ENCODE measurements around the gene WDFY2.
"Not testable (repeated sequence)": the region's sequence is repeated elsewhere in the genome, so short reads cannot be mapped to it uniquely, and the experiment has no call there.

The WDFY2 gene

DNA sequence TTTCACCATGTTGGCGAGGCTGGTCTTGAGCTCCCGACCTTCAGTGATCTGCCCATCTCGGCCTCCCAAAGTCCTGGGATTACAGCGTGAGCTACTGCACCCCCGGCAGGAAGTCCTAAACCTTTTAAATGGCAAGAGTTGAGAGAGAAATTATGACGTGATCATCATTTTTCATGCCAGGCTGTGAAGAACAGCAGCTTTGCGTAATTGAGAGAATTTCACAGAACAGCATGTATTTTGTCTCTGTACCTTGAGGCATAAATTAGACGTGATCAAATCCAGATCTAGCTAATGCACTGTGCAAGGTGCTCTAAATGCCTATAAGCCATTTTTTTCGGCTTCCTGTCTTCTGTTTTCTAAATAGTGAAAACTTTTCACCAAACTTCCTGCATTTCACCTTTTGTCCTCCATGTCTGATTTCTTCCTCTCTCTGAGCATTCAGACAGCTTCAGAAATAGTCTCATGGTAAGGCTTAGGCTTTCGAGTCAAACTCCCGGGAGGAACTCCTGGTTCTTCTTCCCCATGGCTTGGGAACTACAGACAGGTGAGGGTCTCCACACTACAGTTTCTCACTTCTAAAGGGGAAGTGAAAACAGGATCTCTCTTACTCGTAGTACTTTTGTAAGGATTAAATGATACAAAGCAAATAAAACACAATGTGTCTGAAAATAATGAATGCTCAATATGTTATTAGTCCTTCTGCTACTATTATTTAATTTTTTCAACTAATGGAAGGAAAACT is 51.0 kb downstream of the WDFY2 start:
- DNase-seq, result no peak

- DNase-seq, result no peak
These were observed 52.2 kb downstream of the WDFY2 start for GRCh38 chr13:51636349-51636890.

- no peak for DNase-seq
These were observed 53.6 kb downstream of the WDFY2 start for GRCh38 chr13:51637852-51638215.

DNA sequence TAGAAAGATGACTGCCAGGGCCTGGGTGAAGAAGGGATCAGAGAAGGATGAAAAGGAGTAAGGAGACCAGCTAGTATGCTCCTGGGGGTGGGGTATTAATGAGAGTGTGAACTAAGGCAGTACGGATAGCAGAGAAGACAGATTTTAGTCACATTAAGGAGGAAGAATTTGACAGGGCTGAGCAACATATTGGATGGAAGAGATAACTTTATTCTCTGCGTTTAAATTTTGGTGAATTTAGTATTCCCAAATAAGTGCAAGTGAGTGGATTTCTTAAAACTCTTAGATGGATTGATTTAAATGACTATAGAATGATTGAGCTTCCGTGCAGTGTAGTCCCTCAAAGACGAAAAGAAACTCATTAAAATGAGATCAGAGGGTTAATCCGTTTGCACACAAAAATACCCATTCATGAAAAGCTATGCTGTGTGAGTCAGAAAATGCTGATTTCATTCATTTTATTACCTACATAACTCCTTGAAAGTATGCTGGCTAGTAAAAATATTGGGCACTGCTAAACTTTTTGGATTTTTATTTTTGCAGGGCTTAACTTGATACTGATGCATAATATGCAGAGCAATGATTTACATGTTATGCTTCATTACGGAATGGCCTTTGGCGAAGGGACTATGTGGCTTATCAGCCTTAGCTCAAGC is 54.1 kb downstream of the WDFY2 start:
- DNase-seq, result no peak

DNA sequence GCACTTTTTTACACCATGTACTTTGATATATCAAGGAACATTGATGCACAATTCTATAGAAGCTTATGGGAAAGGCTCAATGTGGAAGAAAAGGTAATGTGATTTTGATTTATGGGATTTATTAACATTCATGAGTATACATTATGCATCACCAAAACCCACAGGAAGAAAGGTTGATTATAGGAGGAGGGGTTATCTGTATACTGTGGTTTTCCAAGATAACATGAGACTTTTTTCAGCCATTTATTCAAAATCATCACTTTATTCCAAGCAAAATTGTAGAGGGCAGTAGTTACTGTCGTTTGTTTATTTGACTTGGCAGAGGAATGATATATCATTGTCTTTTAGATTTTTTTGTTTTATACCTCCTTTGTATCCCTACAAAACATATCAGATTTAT is 54.9 kb downstream of the WDFY2 start:
- DNase-seq, result no peak

- not testable (repeated sequence) for DNase-seq
These were observed 56.4 kb downstream of the WDFY2 start for GRCh38 chr13:51640696-51641095.

GRCh38 chr13:51643105-51643881 is 59.0 kb downstream of the WDFY2 start:
- DNase-seq, result no peak

DNA sequence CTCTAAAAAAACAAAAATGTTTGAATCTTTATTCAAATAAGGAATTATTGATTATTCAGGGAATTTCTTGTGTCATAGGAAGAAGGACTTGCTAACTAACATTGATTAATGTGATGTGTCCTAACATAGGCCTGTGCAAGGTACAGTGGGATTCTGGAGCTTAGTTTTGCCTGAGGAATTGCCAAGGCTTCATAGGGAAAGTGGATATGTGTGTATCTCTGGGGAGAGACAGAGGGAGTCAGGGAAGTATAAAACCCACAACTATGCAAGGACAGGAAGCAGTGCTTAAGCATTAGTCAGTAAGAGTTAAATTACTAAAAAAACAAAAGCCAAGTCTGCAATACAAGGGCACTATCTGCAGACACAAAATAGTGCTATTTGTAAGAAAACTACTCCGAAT is 59.6 kb downstream of the WDFY2 start:
- DNase-seq, result no peak

DNA sequence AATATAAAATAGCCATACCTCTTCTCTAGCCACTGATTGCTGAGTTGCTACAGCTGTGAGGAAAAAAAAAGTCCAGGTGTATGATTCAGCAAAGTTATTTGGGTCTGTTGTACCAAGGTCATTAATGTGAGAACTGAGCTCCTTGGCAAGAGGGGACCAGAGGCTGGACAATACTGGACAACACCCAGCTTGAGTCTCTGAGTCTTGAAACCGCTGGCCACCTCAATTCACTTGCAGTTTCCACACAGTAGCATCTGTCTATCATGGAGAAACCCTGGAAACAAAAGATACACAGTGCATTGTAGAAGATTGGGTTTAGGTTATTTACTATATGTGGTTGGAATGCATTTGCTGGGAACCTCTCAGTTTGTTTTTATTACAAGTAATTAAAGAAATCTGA is 60.4 kb downstream of the WDFY2 start:
- DNase-seq, result no peak

DNA sequence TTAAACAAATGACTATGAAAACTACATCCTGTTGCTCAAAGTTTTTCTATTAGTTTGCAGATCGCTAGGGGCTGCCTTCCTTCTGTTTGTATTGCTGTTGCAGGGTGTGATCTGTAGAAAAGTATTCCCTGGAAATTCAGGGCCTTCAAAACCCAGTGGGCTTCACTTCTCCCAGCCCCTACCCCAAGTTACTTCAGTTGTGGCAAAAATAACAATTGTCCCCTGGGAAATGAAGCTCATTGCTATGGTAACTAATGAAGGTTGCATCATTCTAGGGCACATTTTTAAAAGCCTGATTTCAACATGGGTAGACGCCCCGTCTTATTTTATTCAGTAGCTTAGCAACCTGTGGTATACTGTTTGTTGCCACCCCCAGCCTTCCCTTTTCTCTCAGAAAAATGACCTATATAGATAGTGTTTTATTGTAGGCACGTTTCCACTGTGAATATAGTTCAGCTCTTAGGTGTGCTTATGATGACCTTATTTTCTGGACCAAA is 60.9 kb downstream of the WDFY2 start:
- no peak for DNase-seq

DNA sequence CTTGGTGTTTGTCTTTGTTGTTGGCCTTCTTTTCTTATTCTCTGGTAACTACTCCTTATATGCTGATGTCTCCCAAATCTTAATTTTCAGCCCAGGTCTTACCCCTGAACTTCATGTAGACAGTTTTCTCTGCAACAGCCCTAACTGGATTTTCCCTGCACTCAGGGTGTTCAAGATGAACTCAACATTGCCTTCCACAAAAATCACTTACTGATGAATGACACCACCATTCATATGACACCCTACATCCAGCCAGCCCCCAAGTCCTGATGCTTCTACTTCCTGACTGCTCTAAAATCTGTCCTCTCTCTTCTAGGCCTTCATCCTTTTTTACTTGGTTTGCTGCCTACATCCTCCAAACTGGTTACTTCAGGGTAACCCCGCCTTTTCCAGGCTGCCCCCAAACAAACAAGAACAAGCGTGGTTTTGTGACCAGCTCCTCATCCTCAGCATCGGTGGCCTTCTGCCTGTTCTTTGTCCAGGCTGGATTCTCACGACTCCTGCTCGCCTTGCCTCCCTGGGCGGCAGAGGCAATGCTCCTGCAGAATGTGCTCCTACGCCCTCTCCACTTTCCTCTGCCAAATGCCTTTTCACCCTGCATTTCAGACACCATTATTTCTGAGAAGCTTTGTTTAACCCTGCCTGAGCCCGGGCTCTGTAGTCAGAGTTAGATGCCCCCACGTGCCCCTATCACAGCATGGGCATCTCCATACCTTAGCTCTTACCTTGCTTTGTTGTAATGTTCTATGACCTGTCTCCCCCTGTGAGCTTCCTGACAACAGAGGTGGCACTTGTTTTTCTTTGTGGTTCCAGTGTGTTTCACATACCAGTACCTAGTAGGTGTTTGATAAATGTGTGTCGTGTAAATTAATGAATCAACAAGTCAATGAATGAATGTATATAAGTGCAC is 61.8 kb downstream of the WDFY2 start:
- DNase-seq, result no peak

- DNase-seq, result no peak
These were observed 62.8 kb downstream of the WDFY2 start for GRCh38 chr13:51647067-51647466.

- not testable (repeated sequence) for DNase-seq
These were observed 67.9 kb downstream of the WDFY2 start for GRCh38 chr13:51652193-51652592.

- DNase-seq, result no peak
These were observed 75.2 kb downstream of the WDFY2 start for GRCh38 chr13:51659276-51660127.

- DNase-seq, result no peak
These were observed 76.6 kb downstream of the WDFY2 start for GRCh38 chr13:51660813-51661212.

- no peak for DNase-seq
These were observed 80.0 kb downstream of the WDFY2 start for GRCh38 chr13:51663973-51664957.

GRCh38 chr13:51665456-51665855 is 81.2 kb downstream of the WDFY2 start:
- DNase-seq, result no peak

GRCh38 chr13:51666374-51666773 is 82.1 kb downstream of the WDFY2 start:
- DNase-seq, result no peak

DNA sequence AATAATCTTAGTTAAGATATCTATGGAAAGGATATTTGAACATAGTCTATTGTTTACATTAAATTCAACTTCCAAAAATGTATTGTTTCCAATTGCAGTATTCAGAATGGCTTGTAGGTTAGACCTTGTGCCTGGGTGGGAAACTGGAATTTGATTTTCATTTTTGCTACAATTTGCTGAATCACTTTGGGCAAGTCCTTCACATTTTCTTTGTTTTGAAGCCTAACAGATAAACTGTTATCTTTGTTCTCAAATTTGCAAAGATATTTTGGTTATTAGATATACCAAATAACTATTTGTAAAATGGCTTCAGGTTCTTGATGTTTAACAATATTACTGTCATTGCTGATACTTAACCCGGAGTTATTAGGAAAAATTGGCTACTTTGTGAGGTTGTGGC is 82.6 kb downstream of the WDFY2 start:
- DNase-seq, result no peak

- DNase-seq, result no peak
These were observed 84.4 kb downstream of the WDFY2 start for GRCh38 chr13:51668580-51669195.
